ENCODE results near the gene ARAP3.
"Not testable (repeated sequence)": the region's sequence is repeated elsewhere in the genome, so short reads cannot be mapped to it uniquely, and the experiment has no call there.

Gene ARAP3

GRCh38 chr5:141613344-141613743 lies 68.7 kb downstream of the ARAP3 start:
- DNase-seq (ENCODE audit: low spot score): no peak

- no peak for DNase-seq (ENCODE audit: low spot score)
Measured at GRCh38 chr5:141611289-141611688, 70.7 kb downstream of the ARAP3 start.

GRCh38 chr5:141609921-141610320 lies 72.1 kb downstream of the ARAP3 start:
- DNase-seq (ENCODE audit: low spot score): not testable (repeated sequence)

- DNase-seq (ENCODE audit: low spot score): no peak
Measured at GRCh38 chr5:141609044-141609443, 73.0 kb downstream of the ARAP3 start.

- no peak for DNase-seq (ENCODE audit: low spot score)
Measured at GRCh38 chr5:141608557-141608956, 73.5 kb downstream of the ARAP3 start.

- DNase-seq (ENCODE audit: low spot score): no peak
Measured at GRCh38 chr5:141608046-141608445, 74.0 kb downstream of the ARAP3 start.

GRCh38 chr5:141605523-141606277 lies 76.3 kb downstream of the ARAP3 start:
- no peak for DNase-seq (ENCODE audit: low spot score)

GRCh38 chr5:141603923-141604717 lies 77.9 kb downstream of the ARAP3 start:
- DNase-seq (ENCODE audit: low spot score): peak; percentile 82
